ENCODE results near the gene LETM1. TPM values are rescaled to one million over a fixed set of nuclear protein-coding genes. Genes with fewer than 3 reads are reported as not detected.

The LETM1 gene
- total and polyA plus RNA-seq, 2 of the 8 experiments (the other 6 are each of a cell fraction or from before 2014, with no cell fraction given) = 19.8 to 50.1 TPM

- no peaks in the 10 kb centered on the region for H3K23me2 ChIP-seq (ENCODE audit: low read depth, low read length)
- no peaks in the 10 kb centered on the region for H3K36me3 ChIP-seq (ENCODE audit: control insufficient read depth in 2 of 4, insufficient read depth in 4 of 4, low read length in 3 of 4)
- peak overlapping the region; percentile 92; the same call in 1 of the 2 replicates for H2BK15ac ChIP-seq (ENCODE audit: low read length)
- H2AFZ ChIP-seq (ENCODE audit: low read length) = no peak overlapping the region
- no peak overlapping the region for H2BK120ac ChIP-seq (replicated peaks; ENCODE audit: low read depth, low read length)
- H3K4me1 ChIP-seq (replicated peaks in 1 of 4; ENCODE audit: control insufficient read depth in 3 of 4, insufficient read depth in 4 of 4, low read length in 3 of 4) = peaks cover 0 to 27% (median 22%) of the 10 kb centered on the region in 4 experiments; a peak in 6 of 7 replicates
- WGBS, 2 experiments (ENCODE audit: extremely low coverage in 1 of 2, insufficient coverage in 1 of 2, insufficient read length in 1 of 2, insufficient replicate concordance in 2 of 2, low coverage in 1 of 2, low lambda C conversion rate in 2 of 2, missing lambda C conversion rate in 1 of 2) = 83% methylated on average over 18 of the region's 18 CpGs; no CpG with 5 or more reads in 1 of the 2 experiments
- peak overlapping the region; percentile 97 for H3K18ac ChIP-seq (ENCODE audit: extremely low read depth, low read length)
- no peak overlapping the region for H3K4me2 ChIP-seq (ENCODE audit: insufficient read depth in 1 of 2, low read depth in 2 of 2, low read length in 2 of 2)
- no peak overlapping the region for H4K8ac ChIP-seq (ENCODE audit: extremely low read depth, insufficient read depth, low read length)
- H3K9me3 ChIP-seq (ENCODE audit: insufficient read depth in 2 of 2, low read depth in 1 of 2, low read length in 1 of 2) = no peaks in the 10 kb centered on the region
- H4K20me1 ChIP-seq (replicated peaks in 1 of 2; ENCODE audit: control insufficient read depth in 1 of 2, insufficient read depth in 2 of 2, low read length in 2 of 2) = no peaks in the 10 kb centered on the region
- no peak for FAIRE-seq
- ChIA-PET POLR2A (ENCODE audit: partially characterized antibody) (interaction anchor here (0.7 to 17.2 kb wide), 2 partner anchors 11 to 35 kb away, joined by 3 to 170 read pairs; partner anchors contain the start of gene FGFR3), CTCF (ENCODE audit: partially characterized antibody) (interaction anchor here (52.9 to 71.2 kb wide), 2 partner anchors 9 to 15 kb away, joined by 2507 read pairs; partner anchors contain the start of gene FGFR3)
- DNase-seq (ENCODE audit: low read depth in 1 of 2, low spot score in 2 of 2) = no peak
- H3K79me1 ChIP-seq (ENCODE audit: low read depth, low read length) = no peaks in the 10 kb centered on the region; the same call in 1 of the 2 replicates
- peak overlapping the region; percentile 71; the same call in 1 of the 2 replicates for H2BK5ac ChIP-seq (ENCODE audit: low read depth, low read length)
- H3K4me3 ChIP-seq (ENCODE audit: extremely low read depth in 1 of 4, insufficient read depth in 2 of 4, low read depth in 3 of 4, low read length in 4 of 4) = no peak overlapping the region
- H2BK12ac ChIP-seq (ENCODE audit: low read depth, low read length) = peak overlapping the region; percentile 93; the same call in 1 of the 2 replicates
- no peak overlapping the region for H3K9ac ChIP-seq (replicated peaks in 1 of 4; ENCODE audit: extremely low read depth in 1 of 4, low read depth in 3 of 4, low read length in 3 of 4)
- H2AK5ac ChIP-seq (ENCODE audit: low read depth, low read length) = peak overlapping the region; percentile 90; the same call in 1 of the 2 replicates
- no peak overlapping the region for H4K5ac ChIP-seq (ENCODE audit: insufficient read length, low read depth, low read length)
- H4K91ac ChIP-seq (replicated peaks; ENCODE audit: insufficient read length, low read length) = peak overlapping the region; percentile 99
- peaks cover 0 to 2% (median 0%) of the 10 kb centered on the region in 4 experiments; a peak in 1 of 7 replicates for H3K27me3 ChIP-seq (replicated peaks in 1 of 4; ENCODE audit: control insufficient read depth in 3 of 4, extremely low read depth in 1 of 4, insufficient read depth in 3 of 4, low read length in 3 of 4)
- H3K14ac ChIP-seq (ENCODE audit: insufficient read length) = no peak overlapping the region
- H2BK20ac ChIP-seq (ENCODE audit: low read length) = peak overlapping the region; percentile 100; the same call in 1 of the 2 replicates
- no peak overlapping the region for H3K23ac ChIP-seq (ENCODE audit: insufficient read length)
- H3K27ac ChIP-seq (ENCODE audit: low read depth, low read length) = no peak overlapping the region
- H3K79me2 ChIP-seq (ENCODE audit: control insufficient read depth in 1 of 2, insufficient read depth in 2 of 2, low read length in 2 of 2) = no peaks in the 10 kb centered on the region
- TF ChIP-seq CTCF (IDR thresholded peaks at IDR 0.05; ENCODE audit: control extremely low read depth in 1 of 3, insufficient read depth in 1 of 3, low read depth in 1 of 3, low read length in 3 of 3) = 0 out of 4 replicates have a peak, but pooled peaks of 1 of the 3 experiments have one; percentile 15
- TF ChIP-seq JUND (IDR thresholded peaks at IDR 0.05; ENCODE audit: low read length) = no peak
- 0 out of 2 replicates have a peak, but pooled peaks have one; percentile 20 for TF ChIP-seq E2F6 (IDR thresholded peaks at IDR 0.05)
- no peak for TF ChIP-seq EP300 (IDR thresholded peaks at IDR 0.05; ENCODE audit: borderline replicate concordance in 1 of 2, low read depth in 2 of 2, low read length in 2 of 2)
- TF ChIP-seq RAD21 (IDR thresholded peaks at IDR 0.05 in 1 of 2, conservative IDR thresholded peaks at IDR 0.05 in 1 of 2; ENCODE audit: low read depth in 2 of 2, low read length in 2 of 2) = peak in 1 of 2 experiments; percentile 13; a peak in 1 of 4 replicates
- peak overlapping the region; percentile 79 for H3K4ac ChIP-seq (replicated peaks; ENCODE audit: insufficient read length, low read depth, low read length)
- no peak overlapping the region for H3K56ac ChIP-seq (replicated peaks; ENCODE audit: insufficient read length, low read depth, low read length)
Observed at GRCh38 chr4:1779588-1780382, 76.2 kb downstream of the LETM1 start.
